Thoracic aorta (tissue), 2 donors: Measurements from ENCODE around the gene RPTOR. TPM values are rescaled to one million over a fixed set of nuclear protein-coding genes. Genes with fewer than 3 reads are reported as not detected.

Experiments used
- ATAC-seq: fragments of 150-250 bp; one replicate; pipeline ENCODE4 v1.8.0; 2017; ENCODE audit warnings: low read depth; ENCODE audit not compliant: insufficient number of reproducible peaks, low FRiP score
- DNase-seq: peaks from one replicate; pipeline ENCODE4 v3.0.0-alpha.2; 2020; ENCODE audit warnings: low spot score
- H3K27ac ChIP-seq, 2 donors: fragments of 200-600 bp; sonication (generic); 1 replicate in 1 of 2; 2 replicates in 1 of 2; pipeline ENCODE4 v1.5.1; 2016; ENCODE audit warnings: mild to moderate bottlenecking in 2 of 2, moderate library complexity in 2 of 2
- H3K27me3 ChIP-seq: fragments of 200-600 bp; sonication (generic); replicated peaks from 2 replicates; pipeline ENCODE4 v1.6.0; 2016; ENCODE audit warnings: mild to moderate bottlenecking; ENCODE audit not compliant: insufficient read depth
- H3K36me3 ChIP-seq: fragments of 200-600 bp; sonication (generic); one replicate; pipeline ENCODE4 v1.5.1; 2016
- H3K4me1 ChIP-seq, 2 donors: fragments of 200-600 bp; sonication (generic); 1 replicate in 1 of 2; 2 replicates in 1 of 2; pipeline versions ENCODE4 v1.5.1 to v1.6.0; 2016; ENCODE audit warnings: low read depth in 2 of 2, mild to moderate bottlenecking in 1 of 2; ENCODE audit not compliant: control insufficient read depth in 1 of 2
- H3K4me3 ChIP-seq: fragments of 200-600 bp; sonication (generic); 2 replicates; pipeline ENCODE4 v1.5.1; 2016; ENCODE audit warnings: mild to moderate bottlenecking
- H3K9me3 ChIP-seq: fragments of 200-600 bp; sonication (generic); 2 replicates; pipeline ENCODE4 v1.5.1; 2016
- CTCF ChIP-seq: fragments of 200-600 bp; sonication (generic); IDR thresholded peaks from one replicate; pipeline ENCODE4 v1.5.1; 2019; ENCODE audit warnings: antibody characterized with exemption
- total RNA-seq, 2 donors: library from RNA; depleted of rRNA; stranded (reverse); fragments of >200 nt; gene quantifications; one replicate each; pipeline versions ENCODE4 v1.1.0 to v1.2.3, GENCODE V29; 2016

RPTOR gene
- total RNA-seq, 2 donors from 2014 or later = 42.0 to 47.4 TPM

- Histone ChIP-seq H3K27me3 (no peaks in the 10 kb centered on the region), H3K27ac (no peak overlapping the region), H3K4me3 (no peak overlapping the region), H3K36me3 (no peaks in the 10 kb centered on the region), H3K4me1 (no peaks in the 10 kb centered on the region), H3K9me3 (no peaks in the 10 kb centered on the region)
- no peak for ATAC-seq
- no peak for TF ChIP-seq CTCF
- no peak for DNase-seq
Observed at GRCh38 chr17:80766290-80766855, 221.7 kb downstream of the RPTOR start.

GRCh38 chr17:80768389-80768788, 223.8 kb downstream of the RPTOR start:
- Histone ChIP-seq H3K27me3 (no peaks in the 10 kb centered on the region), H3K27ac (no peak overlapping the region), H3K4me3 (no peak overlapping the region), H3K36me3 (no peaks in the 10 kb centered on the region), H3K9me3 (no peaks in the 10 kb centered on the region), H3K4me1 (peaks cover 5 to 8% of the 10 kb centered on the region in 2 donors)
- ATAC-seq (no peak), DNase-seq (no peak)
- no peak for TF ChIP-seq CTCF

- no peak overlapping the region for H3K27ac ChIP-seq
- H3K4me1 ChIP-seq = peaks cover 6 to 14% of the 10 kb centered on the region in 2 donors
- H3K9me3 ChIP-seq = no peaks in the 10 kb centered on the region
- ATAC-seq (no peak), DNase-seq (no peak)
- no peaks in the 10 kb centered on the region for H3K27me3 ChIP-seq
- no peaks in the 10 kb centered on the region for H3K36me3 ChIP-seq
- H3K4me3 ChIP-seq = no peak overlapping the region
- TF ChIP-seq CTCF = no peak
Observed at GRCh38 chr17:80768936-80769335, 224.3 kb downstream of the RPTOR start.

- Histone ChIP-seq H3K36me3 (no peaks in the 10 kb centered on the region), H3K4me1 (peaks cover 6 to 19% of the 10 kb centered on the region in 2 donors), H3K4me3 (no peak overlapping the region), H3K9me3 (no peaks in the 10 kb centered on the region), H3K27ac (no peak overlapping the region), H3K27me3 (no peaks in the 10 kb centered on the region)
- no peak for TF ChIP-seq CTCF
- no peak for DNase-seq
- no peak for ATAC-seq
Observed at GRCh38 chr17:80769516-80769915, 224.9 kb downstream of the RPTOR start.

- Histone ChIP-seq H3K4me3 (no peak overlapping the region), H3K27me3 (no peaks in the 10 kb centered on the region), H3K27ac (no peak overlapping the region), H3K36me3 (no peaks in the 10 kb centered on the region), H3K4me1 (peaks cover 6 to 19% of the 10 kb centered on the region in 2 donors), H3K9me3 (no peaks in the 10 kb centered on the region)
- DNase-seq (no peak), ATAC-seq (no peak)
- no peak for TF ChIP-seq CTCF
Observed at GRCh38 chr17:80769936-80770625, 225.4 kb downstream of the RPTOR start.
